ENCODE measurements around the gene TNFRSF21. TPM values are rescaled to one million over a fixed set of nuclear protein-coding genes. Genes with fewer than 3 reads are reported as not detected.

TNFRSF21 gene
- total RNA-seq, 1 donor from 2014 or later = 27.1 TPM

GRCh38 chr6:47301441-47301840, 8.3 kb downstream of the TNFRSF21 start:
- H3K36me3 Mint-ChIP-seq (ENCODE audit: unreplicated experiment) = no peaks in the 10 kb centered on the region
- H3K4me1 Mint-ChIP-seq (ENCODE audit: low read depth, unreplicated experiment) = peaks cover 7% of the 10 kb centered on the region
- DNase-seq = no peak
- no peak for TF ChIP-seq CTCF (IDR thresholded peaks at IDR 0.05; ENCODE audit: partially characterized antibody, unreplicated experiment)
- H3K27ac Mint-ChIP-seq (ENCODE audit: unreplicated experiment) = no peak overlapping the region
- peaks cover 1% of the 10 kb centered on the region for H3K9me3 Mint-ChIP-seq (ENCODE audit: unreplicated experiment)
- H3K4me3 Mint-ChIP-seq (ENCODE audit: unreplicated experiment) = no peak overlapping the region
- peaks cover 4% of the 10 kb centered on the region for H3K27me3 Mint-ChIP-seq (ENCODE audit: unreplicated experiment)

- H3K36me3 Mint-ChIP-seq (ENCODE audit: unreplicated experiment) = no peaks in the 10 kb centered on the region
Measured at GRCh38 chr6:47300417-47300816, 9.3 kb downstream of the TNFRSF21 start.

GRCh38 chr6:47299965-47300364, 9.7 kb downstream of the TNFRSF21 start:
- H3K4me3 Mint-ChIP-seq (ENCODE audit: unreplicated experiment) = no peak overlapping the region
- no peaks in the 10 kb centered on the region for H3K36me3 Mint-ChIP-seq (ENCODE audit: unreplicated experiment)
- DNase-seq = no peak
- H3K27me3 Mint-ChIP-seq (ENCODE audit: unreplicated experiment) = peaks cover 4% of the 10 kb centered on the region
- peaks cover 7% of the 10 kb centered on the region for H3K4me1 Mint-ChIP-seq (ENCODE audit: low read depth, unreplicated experiment)
- H3K9me3 Mint-ChIP-seq (ENCODE audit: unreplicated experiment) = peaks cover 1% of the 10 kb centered on the region
- H3K27ac Mint-ChIP-seq (ENCODE audit: unreplicated experiment) = no peak overlapping the region
- no peak for TF ChIP-seq CTCF (IDR thresholded peaks at IDR 0.05; ENCODE audit: partially characterized antibody, unreplicated experiment)

More at GRCh38 chr6:47300417-47300816, 9.3 kb downstream of the TNFRSF21 start:
- no peak for DNase-seq
- H3K4me3 Mint-ChIP-seq (ENCODE audit: unreplicated experiment) = no peak overlapping the region
- no peak for TF ChIP-seq CTCF (IDR thresholded peaks at IDR 0.05; ENCODE audit: partially characterized antibody, unreplicated experiment)
- H3K9me3 Mint-ChIP-seq (ENCODE audit: unreplicated experiment) = peaks cover 1% of the 10 kb centered on the region
- H3K27me3 Mint-ChIP-seq (ENCODE audit: unreplicated experiment) = peaks cover 4% of the 10 kb centered on the region
- H3K4me1 Mint-ChIP-seq (ENCODE audit: low read depth, unreplicated experiment) = peaks cover 7% of the 10 kb centered on the region
- no peak overlapping the region for H3K27ac Mint-ChIP-seq (ENCODE audit: unreplicated experiment)

GRCh38 chr6:47298475-47298874, 11.2 kb downstream of the TNFRSF21 start:
- H3K4me1 Mint-ChIP-seq (ENCODE audit: low read depth, unreplicated experiment) = peaks cover 7% of the 10 kb centered on the region

GRCh38 chr6:47294990-47295389, 14.7 kb downstream of the TNFRSF21 start:
- Mint-ChIP-seq H3K36me3 (ENCODE audit: unreplicated experiment) (no peaks in the 10 kb centered on the region), H3K9me3 (ENCODE audit: unreplicated experiment) (peaks cover 1% of the 10 kb centered on the region), H3K27ac (ENCODE audit: unreplicated experiment) (no peak overlapping the region), H3K27me3 (ENCODE audit: unreplicated experiment) (peaks cover 2% of the 10 kb centered on the region), H3K4me1 (ENCODE audit: low read depth, unreplicated experiment) (peaks cover 4% of the 10 kb centered on the region), H3K4me3 (ENCODE audit: unreplicated experiment) (no peak overlapping the region)
- DNase-seq = no peak
- no peak for TF ChIP-seq CTCF (IDR thresholded peaks at IDR 0.05; ENCODE audit: partially characterized antibody, unreplicated experiment)

More at GRCh38 chr6:47298475-47298874, 11.2 kb downstream of the TNFRSF21 start:
- peaks cover 7% of the 10 kb centered on the region for H3K27me3 Mint-ChIP-seq (ENCODE audit: unreplicated experiment)
- H3K9me3 Mint-ChIP-seq (ENCODE audit: unreplicated experiment) = peaks cover 1% of the 10 kb centered on the region
- H3K36me3 Mint-ChIP-seq (ENCODE audit: unreplicated experiment) = no peaks in the 10 kb centered on the region
- no peak overlapping the region for H3K27ac Mint-ChIP-seq (ENCODE audit: unreplicated experiment)
- no peak for DNase-seq
- H3K4me3 Mint-ChIP-seq (ENCODE audit: unreplicated experiment) = no peak overlapping the region
- TF ChIP-seq CTCF (IDR thresholded peaks at IDR 0.05; ENCODE audit: partially characterized antibody, unreplicated experiment) = no peak
